Renal pelvis (tissue), 4 donors: ENCODE results near the gene IQGAP3. TPM values are rescaled to one million over a fixed set of nuclear protein-coding genes. Genes with fewer than 3 reads are reported as not detected.

Experiments used
- DNase-seq: peaks from one replicate; pipeline ENCODE4 v3.0.0-alpha.2; 2013
- polyA plus RNA-seq, 3 donors: library from polyadenylated mRNA; unstranded; fragments of 120-200 nt; gene quantifications; one replicate each; pipeline ENCODE4 v1.2.1, GENCODE V29; 2013; ENCODE audit not compliant: insufficient read length in 3 of 3

IQGAP3 gene
- polyA plus RNA-seq, 3 donors = 14.1 to 17.0 (median 14.8) TPM

DNA sequence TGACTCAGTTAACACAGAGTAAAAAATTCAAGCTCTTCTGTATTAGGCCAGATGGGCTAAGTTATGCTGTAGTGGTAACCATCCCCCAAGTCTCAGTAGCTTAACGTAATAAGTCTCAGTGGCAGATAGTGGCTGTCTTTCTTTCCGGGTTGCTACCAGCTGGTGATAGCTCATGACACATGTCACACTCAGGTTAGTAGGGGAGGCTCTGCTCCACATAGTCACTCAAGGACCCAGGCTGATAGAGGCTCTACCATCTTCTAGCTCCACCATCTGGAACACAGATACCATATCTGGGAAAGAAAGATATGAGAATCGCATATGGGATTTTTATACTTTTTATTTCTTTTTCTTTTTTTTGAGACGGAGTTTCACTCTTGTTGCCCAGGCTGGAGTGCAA lies 55.5 kb downstream of the IQGAP3 start:
- DNase-seq = no peak

- DNase-seq = no peak
These were observed 56.4 kb downstream of the IQGAP3 start for GRCh38 chr1:156515956-156516355.

GRCh38 chr1:156513185-156513584 lies 59.2 kb downstream of the IQGAP3 start:
- no peak for DNase-seq

DNA sequence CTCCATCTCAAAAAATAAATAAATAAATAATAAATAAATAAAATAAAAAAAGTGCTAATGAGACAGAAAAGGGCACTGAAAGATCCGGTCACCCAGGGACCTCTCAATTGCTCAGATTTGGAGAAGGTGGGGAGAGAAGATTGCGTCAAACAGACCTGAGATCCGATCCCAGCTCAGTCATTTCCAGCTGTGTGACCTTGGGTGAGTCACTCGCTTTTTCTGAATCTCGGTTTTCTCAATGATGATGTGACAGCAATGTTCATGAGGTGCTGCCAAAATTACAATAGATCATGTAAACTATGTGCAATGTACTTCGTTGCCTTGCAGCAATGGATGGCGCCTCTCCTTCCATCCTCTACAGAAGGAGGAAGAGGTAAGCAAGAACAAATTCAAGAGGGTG lies 60.7 kb downstream of the IQGAP3 start:
- no peak for DNase-seq

- no peak for DNase-seq
These were observed 61.7 kb downstream of the IQGAP3 start for GRCh38 chr1:156510709-156511108.

DNA sequence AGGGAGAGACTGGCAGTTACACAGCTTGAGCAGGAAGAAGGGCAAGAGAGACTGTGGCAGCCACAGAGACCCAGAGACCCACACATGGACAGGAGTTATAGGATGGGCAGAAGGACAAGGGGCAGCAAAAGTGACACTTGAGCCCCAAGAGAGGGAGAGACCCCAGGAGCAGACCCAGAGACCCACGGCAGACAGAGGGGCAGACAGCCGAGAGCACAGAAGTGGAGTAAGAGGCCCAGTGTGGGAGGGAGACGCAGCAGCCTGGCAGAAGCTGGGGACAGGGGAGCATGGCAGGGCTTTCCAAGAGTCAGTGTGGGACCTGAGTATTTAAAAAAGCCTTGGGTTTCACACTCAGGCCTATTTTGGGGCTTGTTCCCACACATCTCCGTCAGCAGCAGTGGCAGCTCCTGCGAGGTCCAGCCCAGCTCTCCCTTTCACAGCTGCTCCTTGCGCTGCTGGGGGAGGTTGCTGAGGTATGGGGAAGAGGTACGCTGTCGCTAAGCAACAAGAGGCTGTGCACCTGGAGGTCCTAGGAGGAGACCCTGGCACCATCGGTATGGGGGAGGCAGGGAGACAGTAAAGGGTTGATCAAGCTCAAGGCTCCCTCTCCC lies 62.8 kb downstream of the IQGAP3 start:
- DNase-seq = no peak

DNA sequence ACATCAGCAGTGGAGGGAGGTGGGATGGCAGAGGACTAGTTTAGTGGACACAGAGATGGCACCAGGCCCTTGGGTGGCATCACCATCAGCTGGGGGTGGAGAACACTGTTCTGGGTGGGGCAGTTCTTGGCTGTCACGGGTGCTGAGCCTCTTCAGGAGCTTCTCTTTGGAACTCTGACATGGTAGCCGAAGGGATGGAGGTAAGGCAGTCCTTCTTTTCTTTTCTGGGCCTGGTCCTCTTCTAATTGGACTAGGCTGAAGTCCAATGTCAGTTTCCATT lies 63.5 kb downstream of the IQGAP3 start:
- no peak for DNase-seq

DNA sequence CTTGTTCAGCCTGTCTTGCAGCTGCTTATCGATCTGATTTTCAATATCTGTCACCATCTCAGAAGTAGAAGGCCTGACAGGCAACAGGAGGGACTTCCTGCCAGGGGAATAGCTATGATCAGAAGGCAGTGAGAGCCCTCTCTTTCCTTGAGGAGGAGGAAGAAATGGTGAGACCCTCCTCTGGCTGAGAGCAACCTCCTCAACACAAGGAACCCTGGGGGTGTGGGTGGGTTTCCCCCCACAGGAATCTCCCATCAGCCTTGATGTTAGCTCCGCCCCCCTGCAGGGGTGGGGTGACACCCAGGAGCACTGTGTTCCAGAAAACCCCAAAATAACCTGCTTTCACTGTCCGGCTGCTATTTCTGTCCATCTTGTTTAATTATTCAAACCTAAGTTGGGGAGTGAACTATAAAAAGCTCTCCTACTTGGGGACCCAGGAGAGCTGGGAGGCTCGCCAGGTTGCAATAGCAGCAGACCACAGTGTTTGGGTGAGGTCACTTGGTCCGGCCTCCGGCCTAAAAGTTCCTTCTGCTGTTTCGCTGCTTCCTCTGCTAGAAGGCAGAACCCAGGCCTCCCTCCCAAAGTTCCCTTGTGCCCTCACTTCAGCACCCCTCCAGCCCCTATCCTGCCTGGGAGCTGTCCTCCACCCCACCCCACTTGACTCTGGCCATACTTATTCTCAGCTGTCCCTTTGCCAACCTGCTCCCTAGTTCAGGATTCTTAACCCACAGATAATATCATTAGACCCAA lies 64.0 kb downstream of the IQGAP3 start:
- no peak for DNase-seq

DNA sequence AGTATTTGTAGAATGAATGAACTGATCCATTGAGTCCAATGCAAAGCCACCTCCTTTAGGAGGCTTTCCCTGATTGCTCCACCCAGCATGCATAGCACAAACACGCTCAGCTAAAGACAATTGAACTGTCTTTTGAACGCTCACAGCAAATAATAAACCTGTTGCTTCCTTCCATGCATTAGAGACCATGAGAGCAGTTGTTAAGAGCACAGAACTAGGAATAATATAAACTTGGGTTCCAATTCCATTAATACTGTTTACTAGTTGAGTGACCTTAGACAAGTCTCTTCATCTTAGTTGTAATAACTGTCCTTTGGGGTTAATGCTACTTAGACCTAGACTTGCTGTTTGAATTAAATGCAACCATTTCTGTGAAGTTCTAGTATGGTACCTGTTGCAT lies 65.9 kb downstream of the IQGAP3 start:
- no peak for DNase-seq

DNA sequence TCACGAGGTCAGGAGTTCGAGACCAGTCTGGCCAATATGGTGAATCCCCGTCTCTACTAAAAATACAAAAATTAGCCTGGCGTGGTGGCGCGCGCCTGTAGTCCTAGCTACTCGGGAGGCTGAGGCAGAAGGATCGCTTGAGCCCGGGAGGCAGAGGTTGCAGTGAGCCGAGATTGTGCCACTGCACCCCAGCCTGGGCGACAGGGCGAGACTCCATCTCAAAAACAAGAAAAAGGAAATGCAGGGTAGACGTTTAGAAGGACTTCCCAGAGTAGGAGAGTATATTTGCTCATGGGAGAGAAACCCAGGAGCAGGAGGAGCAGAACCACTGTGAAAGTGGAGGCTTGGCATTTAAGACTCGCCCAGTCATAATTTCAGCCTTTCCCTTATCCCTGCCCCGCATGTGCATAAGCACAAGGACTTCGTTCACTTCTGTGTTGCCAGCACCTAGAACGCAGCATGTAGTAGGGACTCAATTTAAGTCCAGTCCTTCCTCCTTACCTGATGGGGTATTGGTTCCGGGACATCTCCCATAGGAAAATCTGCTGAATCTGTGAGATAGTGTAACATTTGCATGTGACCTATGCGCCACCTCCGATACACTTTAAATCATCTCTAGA lies 66.6 kb downstream of the IQGAP3 start:
- DNase-seq = no peak

- DNase-seq = peak; percentile 99
These were observed 67.3 kb downstream of the IQGAP3 start for GRCh38 chr1:156504821-156505678.

- DNase-seq = no peak
These were observed 67.9 kb downstream of the IQGAP3 start for GRCh38 chr1:156504438-156504813.

DNA sequence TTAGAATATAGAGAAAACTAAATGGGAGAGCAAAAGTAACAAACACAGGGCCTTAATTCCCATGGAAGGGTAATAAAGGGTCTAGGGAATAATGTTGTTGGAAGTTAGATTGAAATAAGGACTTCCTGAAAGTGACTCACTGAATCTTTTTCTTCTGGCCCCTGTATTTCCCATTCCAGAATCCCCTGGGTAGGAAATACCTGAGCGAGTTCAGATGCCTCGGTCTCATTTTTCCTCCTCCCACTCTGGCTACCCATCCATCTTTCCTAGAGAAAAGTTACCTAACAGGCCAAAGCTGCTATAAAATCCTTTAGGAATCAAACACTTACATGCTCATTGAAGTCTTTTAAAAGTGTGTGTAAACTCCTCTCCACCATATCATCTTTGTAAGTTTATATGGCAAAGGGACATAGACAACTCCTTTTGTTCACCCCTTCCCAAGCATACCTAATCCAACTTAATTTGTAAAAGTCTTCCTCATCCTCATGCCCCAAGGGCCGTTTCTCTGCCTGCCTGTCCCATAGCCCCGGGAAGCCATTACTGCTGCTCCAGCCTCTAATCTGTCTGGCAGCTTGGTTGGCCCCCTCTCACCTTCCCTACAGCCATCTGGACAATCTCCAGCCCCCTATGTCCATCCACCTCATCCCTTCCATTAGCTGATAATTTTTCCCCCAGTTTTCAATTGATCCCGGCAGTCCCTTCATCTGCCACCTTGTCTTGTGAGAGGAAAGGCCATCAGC lies 68.5 kb downstream of the IQGAP3 start:
- DNase-seq = no peak

GRCh38 chr1:156502894-156503697 lies 69.3 kb downstream of the IQGAP3 start:
- no peak for DNase-seq

GRCh38 chr1:156502391-156502893 lies 69.9 kb downstream of the IQGAP3 start:
- DNase-seq = no peak

- DNase-seq = peak; percentile 97
These were observed 71.4 kb downstream of the IQGAP3 start for GRCh38 chr1:156500793-156501506.

DNA sequence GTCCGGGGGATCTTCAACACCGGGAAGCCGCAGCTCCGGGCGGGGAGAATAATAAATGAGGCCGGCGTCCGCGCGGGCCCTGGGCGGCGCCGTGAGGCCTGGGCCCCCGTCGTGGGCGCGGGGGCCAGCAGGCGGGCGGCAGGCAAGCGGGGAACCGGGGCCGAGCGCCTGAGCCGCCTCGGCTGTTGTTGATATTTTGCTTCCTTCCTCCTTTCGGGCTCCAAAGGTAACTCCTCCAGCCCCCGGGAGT lies 71.9 kb downstream of the IQGAP3 start, which contains the start of gene MEF2D:
Gene MEF2D, minus strand, starts transcription at position 233 of the 250 bp plus-strand sequence. CDS start 17,483 bp downstream, outside the sequence.
- no peak for DNase-seq

GRCh38 chr1:156499842-156500542 lies 72.4 kb downstream of the IQGAP3 start:
- DNase-seq = peak; percentile 68

DNA sequence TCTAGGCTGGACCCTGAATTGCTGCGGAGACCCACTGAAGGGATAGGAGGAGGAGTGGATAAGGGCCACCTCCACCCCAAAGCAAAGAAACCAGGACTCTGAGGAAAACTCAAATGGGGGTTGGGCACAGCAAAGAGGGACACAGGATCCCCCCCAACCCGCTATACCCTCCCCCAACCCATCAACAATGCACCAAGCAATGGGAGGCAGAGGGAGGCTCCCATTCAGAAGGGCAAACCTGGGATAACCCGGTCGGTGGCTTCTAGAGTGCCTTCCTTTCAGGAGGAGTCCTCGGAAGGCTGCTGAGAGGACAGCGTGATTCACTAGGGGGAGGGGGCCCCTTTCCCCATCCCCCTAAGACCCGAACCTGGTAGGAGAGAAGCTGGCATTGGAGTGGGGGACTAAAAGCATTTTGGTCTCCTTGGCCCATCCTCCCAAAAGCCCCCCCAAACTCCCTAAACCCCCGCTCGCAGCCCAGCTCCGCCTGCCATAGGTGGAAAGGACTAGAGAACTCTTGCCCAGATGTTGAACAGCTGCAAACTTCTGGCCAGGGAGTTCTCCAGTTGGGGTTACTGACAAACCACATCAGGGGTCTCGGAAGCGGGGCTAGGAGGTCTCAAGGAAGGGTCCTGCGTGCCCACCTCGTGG lies 73.0 kb downstream of the IQGAP3 start:
- DNase-seq = peak; percentile 54
